PFSK-1 (cell line): ENCODE data around the gene CHTF8.

Experiments
- POLR2AphosphoS5 ChIP-seq: IDR thresholded peaks from 2 replicates; pipeline ENCODE4 v1.6.1; 2012; ENCODE audit warnings: low read depth, mild to moderate bottlenecking, control low read depth, low read length, moderate library complexity
- REST ChIP-seq, 2 experiments: IDR thresholded peaks; 2 replicates each; pipeline versions ENCODE4 v1.6.1 to v1.8.0; 2011 to 2012; ENCODE audit warnings: low read depth in 2 of 2, low read length in 2 of 2, control low read depth in 1 of 2, inconsistent platforms in 1 of 2, mild to moderate bottlenecking in 1 of 2, moderate library complexity in 1 of 2; ENCODE audit not compliant: insufficient read depth in 1 of 2
- SIN3A ChIP-seq: IDR thresholded peaks from 2 replicates; pipeline ENCODE4 v1.6.1; 2012; ENCODE audit warnings: mild to moderate bottlenecking, low read length, moderate library complexity, borderline replicate concordance; ENCODE audit not compliant: insufficient read depth
- TAF1 ChIP-seq: IDR thresholded peaks from 2 replicates; pipeline ENCODE4 v1.6.1; 2012; ENCODE audit warnings: low read length, control low read depth, borderline replicate concordance; ENCODE audit not compliant: insufficient read depth

- TF ChIP-seq TAF1 (no peak), REST (IDR thresholded peaks at IDR 0.05; ENCODE audit: insufficient read depth in 1 of 2, low read depth in 2 of 2, low read length in 2 of 2) (no peak), POLR2AphosphoS5 (no peak), SIN3A (no peak)
Observed at GRCh38 chr16:69112285-69113129, 19.9 kb downstream of the CHTF8 start.
